T-cell (primary cell): ENCODE measurements around the gene ST14. TPM values are rescaled to one million over a fixed set of nuclear protein-coding genes. Genes with fewer than 3 reads are reported as not detected.
"Not testable (repeated sequence)": the region's sequence is repeated elsewhere in the genome, so short reads cannot be mapped to it uniquely, and the experiment has no call there.

ENCODE experiments used
- ATAC-seq, 4 experiments: fragments of 200-7000 bp in 3 of 4; fragments of 150-1000 bp in 1 of 4; cut with Tn5 transposase; replicated peaks in 1 of 4; 1 replicate in 3 of 4; 2 replicates in 1 of 4; pipeline ENCODE4 v1.10.0; 2021; ENCODE audit warnings: moderate library complexity in 3 of 4, mild to moderate bottlenecking in 2 of 4, moderate number of reproducible peaks in 1 of 4
- CTCF ChIA-PET, 2 donors: fragments of 300-600 bp; sonication (Branson Sonifier 250); formaldehyde crosslinking; loops; one replicate each; lab custom pipeline; 2022; ENCODE audit warnings: antibody characterized with exemption in 2 of 2; lab: Charles Lee
- POLR2A ChIA-PET, 2 donors: fragments of 300-600 bp; sonication (Branson Sonifier 250); formaldehyde crosslinking; loops; one replicate each; lab custom pipeline; 2022; ENCODE audit warnings: antibody characterized with exemption in 2 of 2; lab: Charles Lee
- DNase-seq, 35 experiments: peaks; one replicate each; pipeline versions ENCODE4 v3.0.0 to v3.0.0-alpha.2; 2013 to 2023
- H3K27ac ChIP-seq: one replicate; pipeline ENCODE4 v1.5.1; 2013; ENCODE audit warnings: low read length
- H3K27me3 ChIP-seq, 2 experiments: replicated peaks in 1 of 2; 1 replicate in 1 of 2; 2 replicates in 1 of 2; pipeline versions ENCODE4 v1.6.1 to v1.7.0; 2013; ENCODE audit warnings: low read length in 1 of 2, mixed read lengths in 1 of 2; ENCODE audit not compliant: control insufficient read depth in 2 of 2, insufficient read depth in 2 of 2; ENCODE audit errors: extremely low read depth in 1 of 2
- H3K36me3 ChIP-seq, 2 donors: 1 replicate in 1 of 2; 2 replicates in 1 of 2; pipeline versions ENCODE4 v1.6.1 to v1.7.0; 2013; ENCODE audit warnings: low read length in 1 of 2; ENCODE audit not compliant: control insufficient read depth in 2 of 2, insufficient read depth in 1 of 2; ENCODE audit errors: extremely low read depth in 1 of 2
- H3K4me1 ChIP-seq, 2 experiments: 1 replicate in 1 of 2; 2 replicates in 1 of 2; pipeline versions ENCODE4 v1.6.1 to v1.7.0; 2013; ENCODE audit warnings: low read length in 2 of 2, mixed read lengths in 1 of 2; ENCODE audit not compliant: insufficient read depth in 2 of 2, control insufficient read depth in 1 of 2; ENCODE audit errors: extremely low read depth in 1 of 2
- H3K4me3 ChIP-seq, 2 donors: 1 replicate in 1 of 2; 2 replicates in 1 of 2; pipeline versions ENCODE4 v1.5.1 to v1.7.0; 2013; ENCODE audit warnings: mild to moderate bottlenecking in 2 of 2, low read length in 1 of 2, moderate library complexity in 1 of 2; ENCODE audit not compliant: control insufficient read depth in 1 of 2; ENCODE audit errors: extremely low read depth in 1 of 2
- H3K9me3 ChIP-seq: 2 replicates; pipeline ENCODE4 v1.7.0; 2013
- H3K27ac Mint-ChIP-seq, 2 donors: one replicate each; pipeline ENCODE4 v1.8.0; 2020 to 2021; ENCODE audit warnings: mild to moderate bottlenecking in 2 of 2, mixed read lengths in 2 of 2
- H3K27me3 Mint-ChIP-seq, 2 donors: one replicate each; pipeline ENCODE4 v1.8.0; 2021 to 2022; ENCODE audit warnings: mixed read lengths in 2 of 2
- H3K36me3 Mint-ChIP-seq: one replicate; pipeline ENCODE4 v1.8.0; 2021; ENCODE audit warnings: mixed read lengths
- H3K4me1 Mint-ChIP-seq, 3 donors: one replicate each; pipeline ENCODE4 v1.8.0; 2020 to 2022; ENCODE audit warnings: mixed read lengths in 3 of 3, mild to moderate bottlenecking in 1 of 3
- H3K4me3 Mint-ChIP-seq, 3 donors: one replicate each; pipeline ENCODE4 v1.8.0; 2020 to 2022; ENCODE audit warnings: mild to moderate bottlenecking in 3 of 3, mixed read lengths in 3 of 3, moderate library complexity in 3 of 3
- H3K9me3 Mint-ChIP-seq, 3 donors: one replicate each; pipeline ENCODE4 v1.8.0; 2020 to 2022; ENCODE audit warnings: mixed read lengths in 3 of 3
- WGBS: methylation state at CpG from one replicate; pipeline ENCODE4 v1.1.5; 2013; ENCODE audit warnings: missing lambda C conversion rate; ENCODE audit not compliant: insufficient coverage; 5-methylcytosine and 5-hydroxymethylcytosine counted together
- total RNA-seq, 35 experiments: library from RNA in 6 of 35; stranded (reverse) in 6 of 35; fragments of 120-200 nt in 1 of 35; gene quantifications; one replicate each; pipeline versions ENCODE4 v1.2.1 to v1.2.4 and lab custom pipeline; 2013 to 2026

The ST14 gene
- total RNA-seq, 5 donors from 2014 or later (not counting 1 experiment from before 2014, with no cell fraction given): 0.49 to 1.5 (median 0.82) TPM

GRCh38 chr11:130189492-130190210 is 30.1 kb downstream of the ST14 start:
- Mint-ChIP-seq H3K4me1 (no peaks in the 10 kb centered on the region), H3K27me3 (no peaks in the 10 kb centered on the region), H3K9me3 (no peaks in the 10 kb centered on the region), H3K27ac (no peak overlapping the region), H3K4me3 (no peak overlapping the region), H3K36me3 (no peaks in the 10 kb centered on the region)
- ChIA-PET POLR2A (no interaction called here), CTCF (no interaction called here)
- peaks cover 0 to 11% of the 10 kb centered on the region in 2 experiments for H3K27me3 ChIP-seq
- H3K4me3 ChIP-seq: no peak overlapping the region
- H3K36me3 ChIP-seq: no peaks in the 10 kb centered on the region
- DNase-seq: no peak
- no peak overlapping the region for H3K27ac ChIP-seq
- ATAC-seq: no peak
- WGBS: 94% methylated on average over 24 of the region's 32 CpGs
- no peaks in the 10 kb centered on the region for H3K4me1 ChIP-seq
- no peaks in the 10 kb centered on the region for H3K9me3 ChIP-seq

DNA sequence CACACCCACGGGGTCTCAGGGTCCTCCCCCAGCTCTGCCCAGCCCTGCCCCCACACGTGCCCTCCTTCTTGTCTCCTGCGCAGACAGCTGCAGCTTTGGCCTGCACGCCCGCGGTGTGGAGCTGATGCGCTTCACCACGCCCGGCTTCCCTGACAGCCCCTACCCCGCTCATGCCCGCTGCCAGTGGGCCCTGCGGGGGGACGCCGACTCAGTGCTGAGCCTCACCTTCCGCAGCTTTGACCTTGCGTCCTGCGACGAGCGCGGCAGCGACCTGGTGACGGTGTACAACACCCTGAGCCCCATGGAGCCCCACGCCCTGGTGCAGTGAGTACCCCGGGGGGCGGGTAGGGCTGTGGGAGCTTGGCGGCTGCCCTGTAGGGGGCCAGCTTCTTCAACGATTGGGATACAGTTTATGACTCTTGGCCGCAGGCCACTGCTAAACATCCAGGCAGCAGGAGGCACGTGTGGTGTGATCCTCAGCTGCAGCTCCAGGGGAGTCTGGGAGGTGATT is 30.8 kb downstream of the ST14 start:
- no peak overlapping the region for H3K27ac ChIP-seq
- DNase-seq (no peak), ATAC-seq (no peak)
- POLR2A ChIA-PET: no interaction called here
- H3K27ac Mint-ChIP-seq: no peak overlapping the region
- H3K36me3 ChIP-seq: no peaks in the 10 kb centered on the region
- no peaks in the 10 kb centered on the region for H3K27me3 Mint-ChIP-seq
- no peaks in the 10 kb centered on the region for H3K36me3 Mint-ChIP-seq
- CTCF ChIA-PET: no interaction called here
- no peak overlapping the region for H3K4me3 Mint-ChIP-seq
- peaks cover 0 to 11% of the 10 kb centered on the region in 2 experiments for H3K27me3 ChIP-seq
- 92% methylated on average over 22 of the region's 29 CpGs for WGBS
- no peaks in the 10 kb centered on the region for H3K9me3 ChIP-seq
- H3K4me1 ChIP-seq: no peaks in the 10 kb centered on the region
- H3K4me3 ChIP-seq: no peak overlapping the region
- H3K4me1 Mint-ChIP-seq: no peaks in the 10 kb centered on the region
- no peaks in the 10 kb centered on the region for H3K9me3 Mint-ChIP-seq

GRCh38 chr11:130191896-130192295 is 32.3 kb downstream of the ST14 start:
- ATAC-seq (no peak), DNase-seq (no peak)
- H3K27ac ChIP-seq: no peak overlapping the region
- Mint-ChIP-seq H3K9me3 (no peaks in the 10 kb centered on the region), H3K27ac (no peak overlapping the region), H3K4me1 (no peaks in the 10 kb centered on the region), H3K36me3 (no peaks in the 10 kb centered on the region), H3K4me3 (no peak overlapping the region), H3K27me3 (no peaks in the 10 kb centered on the region)
- H3K27me3 ChIP-seq: peaks cover 0 to 11% of the 10 kb centered on the region in 2 experiments
- H3K36me3 ChIP-seq: no peaks in the 10 kb centered on the region
- H3K9me3 ChIP-seq: no peaks in the 10 kb centered on the region
- ChIA-PET POLR2A (no interaction called here), CTCF (no interaction called here)
- H3K4me3 ChIP-seq: no peak overlapping the region
- no peaks in the 10 kb centered on the region for H3K4me1 ChIP-seq
- WGBS: 80% methylated on average over 9 of the region's 14 CpGs

DNA sequence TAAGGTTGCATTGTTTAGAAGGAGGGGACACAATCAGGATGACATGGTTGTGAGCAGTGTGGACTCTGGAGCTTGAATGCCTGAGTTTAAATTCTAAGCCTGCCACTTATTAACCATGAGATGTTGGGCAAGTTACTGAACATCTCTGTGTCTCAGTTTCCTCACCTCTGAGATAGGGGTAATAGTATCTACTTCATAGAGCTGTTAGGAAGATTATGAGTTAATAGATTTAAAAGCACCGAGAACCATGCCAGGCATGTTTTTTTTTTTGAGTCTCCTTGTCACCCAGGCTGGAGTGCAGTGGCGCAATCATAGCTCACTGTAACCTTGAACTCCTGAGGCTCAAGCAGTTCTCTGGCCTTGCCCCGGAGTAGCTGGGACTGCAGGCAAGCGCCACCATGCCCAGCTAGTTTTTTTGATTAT is 33.3 kb downstream of the ST14 start:
- no CpG with 5 or more reads among the region's 4 CpGs for WGBS
- ChIA-PET POLR2A (no interaction called here), CTCF (interaction anchor here in 1 of 2 donors (0.6 kb wide), 1 partner anchor 60 kb away, joined by 3 read pairs; no protein-coding TSS in a partner anchor)
- Histone ChIP-seq H3K27ac (no peak overlapping the region), H3K4me3 (no peak overlapping the region), H3K36me3 (no peaks in the 10 kb centered on the region), H3K27me3 (peaks cover 0 to 3% of the 10 kb centered on the region in 2 experiments), H3K4me1 (no peaks in the 10 kb centered on the region), H3K9me3 (no peaks in the 10 kb centered on the region)
- ATAC-seq: no peak
- H3K9me3 Mint-ChIP-seq: no peaks in the 10 kb centered on the region
- H3K4me1 Mint-ChIP-seq: no peaks in the 10 kb centered on the region
- no peak for DNase-seq
- H3K4me3 Mint-ChIP-seq: no peak overlapping the region
- H3K27me3 Mint-ChIP-seq: no peaks in the 10 kb centered on the region
- H3K36me3 Mint-ChIP-seq: no peaks in the 10 kb centered on the region
- H3K27ac Mint-ChIP-seq: no peak overlapping the region

DNA sequence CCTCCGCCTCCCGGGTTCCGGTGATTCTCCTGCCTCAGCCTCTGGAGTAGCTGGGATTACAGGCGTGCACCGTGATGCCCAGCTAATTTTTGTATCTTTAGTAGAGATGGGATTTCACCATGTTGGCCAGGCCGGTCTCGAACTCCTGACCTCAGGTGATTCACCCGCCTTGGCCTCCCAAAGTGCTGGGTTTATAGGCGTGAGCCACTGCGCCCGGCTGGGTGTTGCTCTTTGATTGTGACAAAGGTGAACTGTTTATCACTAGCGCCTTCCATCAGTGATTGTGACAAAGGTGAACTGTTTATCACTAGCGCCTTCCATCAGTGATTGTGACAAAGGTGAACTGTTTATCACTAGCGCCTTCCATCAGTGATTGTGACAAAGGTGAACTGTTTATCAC is 34.0 kb downstream of the ST14 start:
- H3K4me3 ChIP-seq, H3K4me1 Mint-ChIP-seq, H3K36me3 ChIP-seq, H3K9me3 Mint-ChIP-seq, POLR2A ChIA-PET, DNase-seq, ATAC-seq, H3K36me3 Mint-ChIP-seq, H3K27me3 Mint-ChIP-seq, H3K4me1 ChIP-seq, CTCF ChIA-PET, H3K27ac ChIP-seq, H3K27me3 ChIP-seq, H3K9me3 ChIP-seq, H3K4me3 Mint-ChIP-seq, H3K27ac Mint-ChIP-seq: not testable (repeated sequence)
- 90% methylated on average over 5 of the region's 14 CpGs for WGBS

GRCh38 chr11:130194241-130195023 is 34.9 kb downstream of the ST14 start:
- ChIA-PET CTCF (no interaction called here), POLR2A (no interaction called here)
- no peaks in the 10 kb centered on the region for H3K4me1 ChIP-seq
- no peaks in the 10 kb centered on the region for H3K9me3 ChIP-seq
- H3K27ac ChIP-seq: no peak overlapping the region
- no peak overlapping the region for H3K4me3 ChIP-seq
- Mint-ChIP-seq H3K4me3 (no peak overlapping the region), H3K4me1 (no peaks in the 10 kb centered on the region), H3K9me3 (no peaks in the 10 kb centered on the region), H3K36me3 (no peaks in the 10 kb centered on the region), H3K27ac (no peak overlapping the region), H3K27me3 (no peaks in the 10 kb centered on the region)
- H3K27me3 ChIP-seq: no peaks in the 10 kb centered on the region
- DNase-seq (no peak), ATAC-seq (no peak)
- no peaks in the 10 kb centered on the region for H3K36me3 ChIP-seq
- WGBS: 85% methylated on average over 15 of the region's 21 CpGs
